A549 treated with Hydrocortisone at 1 μM for 4 hours (cell line): ENCODE measurements around the gene RNU5D-1. TPM values are rescaled to one million over a fixed set of nuclear protein-coding genes. Genes with fewer than 3 reads are reported as not detected.

Source experiments
- total RNA-seq: library from RNA; stranded (reverse); fragments of 200-300 nt; extraction: Qiagen RNA extraction; gene quantifications from 5 replicates; pipeline ENCODE4 v1.2.3, GENCODE V29; 2022

RNU5D-1 gene
- not detected in 5 replicates for total RNA-seq

GRCh38 chr1:44730741-44731512 is at the start of gene RNU5D-1:
TSS of gene RNU5D-1 (minus strand) at chr1:44731170.

GRCh38 chr1:44775078-44775929 is 44.3 kb upstream of the RNU5D-1 start, which contains the start of gene RPS8:
TSS of gene RPS8 (plus strand) at chr1:44775540. CDS start at chr1:44775597, 57 bp downstream.

GRCh38 chr1:44739307-44740178 is 8.6 kb upstream of the RNU5D-1 start, which contains the start of gene KIF2C:
TSS of gene KIF2C (plus strand) at chr1:44739837. CDS start at chr1:44739933, 96 bp downstream.

Other genes starting within 250 kb of the RNU5D-1 start
- gene TMEM53, start 56.7 kb downstream of the RNU5D-1 start, total RNA-seq, result 7.4 to 9.5 TPM (median 9.0 TPM) in 5 replicates
- 0.55 to 1.1 TPM (median 0.92 TPM) in 5 replicates for gene ARMH1, start 56.5 kb downstream of the RNU5D-1 start, total RNA-seq
- 35.7 to 45.5 TPM (median 37.0 TPM) in 5 replicates for gene KIF2C, start 8.7 kb upstream of the RNU5D-1 start, total RNA-seq
- 1,477 to 1,763 TPM (median 1,692 TPM) in 5 replicates for gene RPS8, start 44.4 kb upstream of the RNU5D-1 start, total RNA-seq
- 0.23 to 0.37 TPM (median 0.32 TPM) in 5 replicates for gene BEST4, start 57.0 kb upstream of the RNU5D-1 start, total RNA-seq
- gene PLK3, start 69.2 kb upstream of the RNU5D-1 start, total RNA-seq, result 12.9 to 18.3 TPM (median 16.1 TPM) in 5 replicates
- gene DYNLT4, start 76.2 kb upstream of the RNU5D-1 start, total RNA-seq, result 0.32 to 1.0 TPM (median 0.67 TPM) in 5 replicates
- 1.9 to 3.2 TPM (median 2.3 TPM) in 5 replicates for gene BTBD19, start 77.4 kb upstream of the RNU5D-1 start, total RNA-seq
- 0.14 to 0.27 TPM (median 0.22 TPM) in 5 replicates for gene PTCH2, start 112.1 kb upstream of the RNU5D-1 start, total RNA-seq